ENCODE measurements around the gene SEMA5A.

SEMA5A gene

DNA sequence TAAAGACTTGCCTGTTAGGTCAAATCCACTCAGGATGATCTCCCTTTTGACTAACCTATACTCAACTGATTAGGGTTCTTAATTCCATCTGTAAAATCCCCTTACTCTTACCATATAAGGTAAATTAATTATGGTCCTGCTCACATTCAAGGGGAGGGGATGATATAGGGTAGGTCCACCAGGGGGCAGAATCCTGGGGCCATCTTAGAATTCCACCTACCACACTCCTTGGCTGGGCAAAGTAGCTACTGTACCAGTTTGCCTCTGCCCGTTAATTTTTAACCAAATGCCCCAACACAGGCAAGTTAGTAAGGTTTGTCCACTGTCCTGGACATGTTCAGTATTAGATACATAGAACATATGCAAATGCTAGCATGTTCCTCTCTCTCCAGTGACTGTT lies 262.4 kb downstream of the SEMA5A start:
- peaks cover 9% of the 10 kb centered on the region for H3K4me1 ChIP-seq (ENCODE audit: control insufficient read depth, insufficient read depth, low read length, unreplicated experiment)
- H2AFZ ChIP-seq (ENCODE audit: low read length, unreplicated experiment): no peak overlapping the region
- no peak overlapping the region for H3K4me3 ChIP-seq (ENCODE audit: low read depth, low read length)
- H3K27ac ChIP-seq (ENCODE audit: low read depth, low read length): no peak overlapping the region
- no peaks in the 10 kb centered on the region for H3K79me2 ChIP-seq (ENCODE audit: control insufficient read depth, insufficient read depth, low read length, unreplicated experiment)
- H3K27me3 ChIP-seq (ENCODE audit: insufficient read depth, low read length): no peaks in the 10 kb centered on the region
- no peaks in the 10 kb centered on the region for H3K36me3 ChIP-seq (ENCODE audit: insufficient read depth, low read length)

DNA sequence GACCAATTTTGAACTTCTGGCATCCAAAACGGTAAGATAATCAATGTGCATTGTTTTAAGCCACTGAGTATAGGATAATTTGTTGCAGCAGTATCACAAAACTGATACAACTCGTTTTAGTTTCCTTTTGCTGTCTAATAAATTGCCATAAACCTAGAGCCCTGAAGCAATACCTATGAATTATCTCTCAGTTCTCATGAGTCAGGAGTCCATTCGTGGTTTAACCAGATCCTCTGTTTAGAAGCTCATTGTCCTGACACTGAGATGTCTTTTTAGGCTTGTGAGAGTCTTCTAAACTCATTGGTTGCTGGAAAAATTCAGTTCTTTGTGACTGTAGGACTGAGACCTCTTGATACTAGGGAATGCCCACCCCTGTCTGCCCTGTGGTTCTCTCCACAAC lies 262.9 kb downstream of the SEMA5A start:
- Histone ChIP-seq H3K4me3 (ENCODE audit: low read depth, low read length) (no peak overlapping the region), H3K4me1 (ENCODE audit: control insufficient read depth, insufficient read depth, low read length, unreplicated experiment) (peaks cover 9% of the 10 kb centered on the region), H3K27ac (ENCODE audit: low read depth, low read length) (no peak overlapping the region), H2AFZ (ENCODE audit: low read length, unreplicated experiment) (no peak overlapping the region), H3K36me3 (ENCODE audit: insufficient read depth, low read length) (no peaks in the 10 kb centered on the region), H3K79me2 (ENCODE audit: control insufficient read depth, insufficient read depth, low read length, unreplicated experiment) (no peaks in the 10 kb centered on the region), H3K27me3 (ENCODE audit: insufficient read depth, low read length) (no peaks in the 10 kb centered on the region)

DNA sequence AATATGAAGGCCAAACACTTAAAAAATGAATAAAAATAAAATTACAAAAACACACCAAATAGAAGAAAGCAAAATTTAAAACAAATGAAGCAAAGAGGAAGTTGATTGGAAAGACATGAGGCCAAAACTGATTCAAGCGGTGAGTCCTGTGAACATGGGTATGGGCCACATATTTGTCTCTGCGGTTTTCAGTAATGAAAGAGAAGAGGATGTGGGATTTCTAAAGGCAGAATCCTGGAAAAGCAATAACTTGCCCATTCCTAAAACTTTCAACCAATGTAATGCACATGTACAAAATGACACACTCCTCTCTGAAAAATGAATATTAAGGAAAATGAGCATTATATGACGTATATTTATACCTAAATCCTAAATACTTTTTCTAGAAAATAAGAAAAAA lies 263.7 kb downstream of the SEMA5A start:
- no peaks in the 10 kb centered on the region for H3K36me3 ChIP-seq (ENCODE audit: insufficient read depth, low read length)
- no peak overlapping the region for H3K27ac ChIP-seq (ENCODE audit: low read depth, low read length)
- no peaks in the 10 kb centered on the region for H3K79me2 ChIP-seq (ENCODE audit: control insufficient read depth, insufficient read depth, low read length, unreplicated experiment)
- no peak overlapping the region for H2AFZ ChIP-seq (ENCODE audit: low read length, unreplicated experiment)
- H3K4me1 ChIP-seq (ENCODE audit: control insufficient read depth, insufficient read depth, low read length, unreplicated experiment): peaks cover 9% of the 10 kb centered on the region
- H3K27me3 ChIP-seq (ENCODE audit: insufficient read depth, low read length): no peaks in the 10 kb centered on the region
- H3K4me3 ChIP-seq (ENCODE audit: low read depth, low read length): no peak overlapping the region

DNA sequence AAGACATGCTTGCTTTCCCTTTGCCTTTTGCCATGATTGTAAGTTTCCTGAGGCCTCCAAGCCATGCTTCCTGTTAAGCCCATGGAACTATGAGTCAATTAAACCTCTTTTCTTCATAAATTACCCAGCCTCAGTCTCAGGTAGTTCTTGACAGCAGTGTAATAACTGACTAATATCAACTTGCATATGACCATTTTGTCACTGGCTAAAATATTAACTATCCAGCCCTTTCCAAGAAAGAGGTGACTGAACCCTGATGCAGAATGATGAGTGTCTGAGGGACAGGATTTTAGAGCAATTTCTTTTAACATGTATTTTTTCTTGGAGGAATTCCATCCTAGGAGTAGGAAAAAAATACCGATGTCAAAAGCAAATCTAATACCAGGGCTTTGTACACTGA lies 266.1 kb downstream of the SEMA5A start:
- Histone ChIP-seq H3K36me3 (ENCODE audit: insufficient read depth, low read length) (no peaks in the 10 kb centered on the region), H3K27me3 (ENCODE audit: insufficient read depth, low read length) (no peaks in the 10 kb centered on the region), H3K27ac (ENCODE audit: low read depth, low read length) (no peak overlapping the region), H3K79me2 (ENCODE audit: control insufficient read depth, insufficient read depth, low read length, unreplicated experiment) (no peaks in the 10 kb centered on the region), H3K4me1 (ENCODE audit: control insufficient read depth, insufficient read depth, low read length, unreplicated experiment) (peaks cover 5% of the 10 kb centered on the region), H3K4me3 (ENCODE audit: low read depth, low read length) (no peak overlapping the region), H2AFZ (ENCODE audit: low read length, unreplicated experiment) (no peak overlapping the region)

DNA sequence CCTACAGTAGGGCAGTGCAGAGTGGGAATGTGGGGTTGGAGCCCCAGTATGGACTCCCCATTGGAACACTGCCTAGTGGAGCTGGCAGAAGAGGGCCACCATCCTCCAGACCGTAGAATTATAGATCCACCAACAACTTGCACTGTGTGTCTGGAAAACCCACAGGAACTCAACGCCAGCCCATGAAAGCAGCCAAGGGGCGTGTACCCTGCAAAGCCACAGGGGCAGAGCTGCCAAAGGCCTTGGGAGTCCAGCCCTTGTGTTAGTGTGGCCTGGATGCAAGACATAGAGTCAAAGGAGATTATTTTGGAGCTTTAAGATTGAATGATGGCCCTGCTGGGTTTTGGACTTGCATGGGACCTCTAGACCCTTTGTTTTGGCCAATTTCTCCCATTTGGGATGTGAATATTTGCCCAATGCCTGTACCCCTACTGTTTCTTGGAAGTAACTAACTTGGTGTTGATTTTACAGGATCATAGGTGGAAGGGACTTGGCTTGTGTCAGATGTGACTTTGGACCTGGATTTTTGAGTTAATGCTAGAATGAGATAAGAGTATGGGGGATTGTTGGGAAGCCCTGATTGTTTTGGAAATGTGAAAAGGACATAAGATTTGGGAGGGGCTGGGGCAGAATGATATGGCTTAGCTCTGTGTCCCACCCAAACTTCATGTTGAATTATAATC lies 266.8 kb downstream of the SEMA5A start:
- no peak overlapping the region for H2AFZ ChIP-seq (ENCODE audit: low read length, unreplicated experiment)
- H3K27me3 ChIP-seq (ENCODE audit: insufficient read depth, low read length): no peaks in the 10 kb centered on the region
- H3K27ac ChIP-seq (ENCODE audit: low read depth, low read length): no peak overlapping the region
- no peaks in the 10 kb centered on the region for H3K4me1 ChIP-seq (ENCODE audit: control insufficient read depth, insufficient read depth, low read length, unreplicated experiment)
- no peaks in the 10 kb centered on the region for H3K36me3 ChIP-seq (ENCODE audit: insufficient read depth, low read length)
- no peak overlapping the region for H3K4me3 ChIP-seq (ENCODE audit: low read depth, low read length)
- H3K79me2 ChIP-seq (ENCODE audit: control insufficient read depth, insufficient read depth, low read length, unreplicated experiment): no peaks in the 10 kb centered on the region

DNA sequence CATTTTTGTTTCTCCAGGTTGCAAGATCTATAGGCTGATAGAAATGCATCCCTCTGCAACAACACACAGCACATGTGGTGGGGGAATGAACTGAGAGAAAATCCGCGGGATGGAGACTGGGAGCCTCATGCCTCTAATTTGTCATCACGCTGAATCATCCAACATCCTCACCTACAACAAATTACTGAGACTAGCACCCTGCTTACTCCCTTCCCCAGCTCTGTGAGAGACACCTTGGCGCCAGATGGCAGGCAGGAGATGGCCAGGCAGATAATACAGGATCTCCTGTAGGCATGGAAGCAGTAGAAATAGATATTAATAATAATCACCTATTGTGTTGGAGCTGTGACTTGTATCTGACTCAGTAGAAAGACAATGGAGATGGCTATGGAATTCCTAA lies 276.9 kb downstream of the SEMA5A start:
- no peaks in the 10 kb centered on the region for H3K79me2 ChIP-seq (ENCODE audit: control insufficient read depth, insufficient read depth, low read length, unreplicated experiment)

DNA sequence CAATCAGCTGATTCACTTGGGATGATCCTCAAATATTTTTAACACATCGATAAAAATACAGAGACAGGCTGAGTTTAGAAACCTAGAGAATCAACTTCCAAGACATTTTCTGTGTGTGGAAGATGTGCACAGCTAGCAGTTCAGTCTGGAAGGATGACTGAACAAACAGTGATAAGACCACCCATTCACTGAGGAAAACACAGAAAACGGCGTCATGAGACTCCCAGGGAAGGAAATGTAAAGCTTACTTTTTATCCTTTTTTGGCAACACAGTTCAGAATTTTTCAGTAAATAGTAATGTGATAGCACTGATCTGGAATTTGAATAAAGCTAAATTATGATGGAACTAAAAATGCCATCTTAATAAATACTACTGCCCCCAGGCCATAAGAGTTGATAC lies 277.6 kb downstream of the SEMA5A start:
- H3K79me2 ChIP-seq (ENCODE audit: control insufficient read depth, insufficient read depth, low read length, unreplicated experiment): no peaks in the 10 kb centered on the region
- H3K4me3 ChIP-seq (ENCODE audit: low read depth, low read length): no peak overlapping the region
- no peak overlapping the region for H2AFZ ChIP-seq (ENCODE audit: low read length, unreplicated experiment)
- no peak overlapping the region for H3K27ac ChIP-seq (ENCODE audit: low read depth, low read length)
- H3K27me3 ChIP-seq (ENCODE audit: insufficient read depth, low read length): no peaks in the 10 kb centered on the region
- no peaks in the 10 kb centered on the region for H3K36me3 ChIP-seq (ENCODE audit: insufficient read depth, low read length)
- H3K4me1 ChIP-seq (ENCODE audit: control insufficient read depth, insufficient read depth, low read length, unreplicated experiment): peaks cover 10% of the 10 kb centered on the region

More for the DNA sequence above, 276.9 kb downstream of the SEMA5A start:
- H3K4me1 ChIP-seq (ENCODE audit: control insufficient read depth, insufficient read depth, low read length, unreplicated experiment): peaks cover 10% of the 10 kb centered on the region
- H3K36me3 ChIP-seq (ENCODE audit: insufficient read depth, low read length): no peaks in the 10 kb centered on the region
- no peaks in the 10 kb centered on the region for H3K27me3 ChIP-seq (ENCODE audit: insufficient read depth, low read length)
- H3K27ac ChIP-seq (ENCODE audit: low read depth, low read length): no peak overlapping the region
- H2AFZ ChIP-seq (ENCODE audit: low read length, unreplicated experiment): no peak overlapping the region
- H3K4me3 ChIP-seq (ENCODE audit: low read depth, low read length): no peak overlapping the region

DNA sequence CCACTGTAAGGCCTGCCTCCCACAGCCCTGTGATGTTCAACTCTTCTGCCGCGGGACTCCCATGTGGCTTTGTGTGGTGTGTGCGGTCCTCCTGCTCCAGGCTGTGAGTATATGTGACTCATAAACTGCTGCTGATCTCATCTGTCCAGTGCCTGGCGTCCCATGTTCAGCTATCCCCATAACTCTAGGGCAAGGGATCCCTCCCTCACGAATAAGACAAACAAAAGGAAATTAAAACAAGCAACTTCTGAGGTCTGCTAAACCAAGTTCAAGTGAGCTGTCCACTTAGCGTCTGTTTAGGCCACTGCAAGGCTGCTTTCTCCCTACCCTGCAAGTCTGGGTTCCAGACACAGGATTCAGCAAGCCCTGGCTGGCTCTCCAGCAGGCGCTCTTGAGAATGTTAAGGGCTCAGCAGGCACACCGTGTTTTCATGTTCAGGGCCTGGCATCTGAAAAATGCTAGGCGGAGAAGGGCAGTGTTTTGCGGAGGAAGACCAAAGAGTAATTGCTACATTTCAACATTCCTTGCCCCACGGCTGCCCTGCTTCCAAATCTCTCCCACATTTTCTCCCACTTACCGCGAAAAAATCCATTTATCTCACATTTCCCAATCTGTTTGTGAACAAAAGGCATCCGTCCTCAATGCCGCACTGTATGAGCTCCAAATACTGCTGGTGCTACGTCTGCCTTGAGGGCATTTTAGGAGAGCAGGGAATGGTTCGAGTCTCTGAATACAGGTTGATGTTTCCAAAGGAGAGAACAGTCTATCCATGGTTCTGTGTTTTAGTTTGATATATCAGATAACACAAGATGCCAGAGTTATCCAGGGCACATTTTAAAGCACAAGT lies 280.2 kb downstream of the SEMA5A start:
- Histone ChIP-seq H3K4me1 (ENCODE audit: control insufficient read depth, insufficient read depth, low read length, unreplicated experiment) (peaks cover 10% of the 10 kb centered on the region), H2AFZ (ENCODE audit: low read length, unreplicated experiment) (peak overlapping the region; percentile 44), H3K79me2 (ENCODE audit: control insufficient read depth, insufficient read depth, low read length, unreplicated experiment) (no peaks in the 10 kb centered on the region), H3K27ac (ENCODE audit: low read depth, low read length) (no peak overlapping the region), H3K36me3 (ENCODE audit: insufficient read depth, low read length) (no peaks in the 10 kb centered on the region), H3K4me3 (ENCODE audit: low read depth, low read length) (no peak overlapping the region), H3K27me3 (ENCODE audit: insufficient read depth, low read length) (no peaks in the 10 kb centered on the region)

DNA sequence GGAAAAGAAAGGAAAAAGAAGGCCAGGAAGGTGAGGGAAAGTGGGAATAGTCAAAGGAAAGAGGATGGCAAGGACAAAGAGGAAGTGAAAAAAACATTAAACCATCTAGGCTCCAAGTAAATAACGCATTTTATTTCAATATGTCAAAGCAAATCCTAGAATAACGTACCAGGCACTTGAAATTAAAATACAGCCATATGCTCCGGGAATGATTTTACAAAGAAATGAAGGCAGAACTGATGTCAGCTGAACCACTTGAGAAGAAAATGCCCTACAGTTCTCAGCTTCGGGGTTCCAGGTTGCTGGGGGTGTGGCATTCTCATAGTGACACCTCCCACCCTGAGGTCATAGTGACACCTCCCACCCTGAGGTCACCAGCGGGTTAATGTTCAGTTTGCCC lies 281.6 kb downstream of the SEMA5A start:
- Histone ChIP-seq H3K27ac (ENCODE audit: low read depth, low read length) (no peak overlapping the region), H3K4me1 (ENCODE audit: control insufficient read depth, insufficient read depth, low read length, unreplicated experiment) (peaks cover 10% of the 10 kb centered on the region), H3K4me3 (ENCODE audit: low read depth, low read length) (no peak overlapping the region), H2AFZ (ENCODE audit: low read length, unreplicated experiment) (no peak overlapping the region), H3K79me2 (ENCODE audit: control insufficient read depth, insufficient read depth, low read length, unreplicated experiment) (no peaks in the 10 kb centered on the region), H3K27me3 (ENCODE audit: insufficient read depth, low read length) (no peaks in the 10 kb centered on the region), H3K36me3 (ENCODE audit: insufficient read depth, low read length) (no peaks in the 10 kb centered on the region)

DNA sequence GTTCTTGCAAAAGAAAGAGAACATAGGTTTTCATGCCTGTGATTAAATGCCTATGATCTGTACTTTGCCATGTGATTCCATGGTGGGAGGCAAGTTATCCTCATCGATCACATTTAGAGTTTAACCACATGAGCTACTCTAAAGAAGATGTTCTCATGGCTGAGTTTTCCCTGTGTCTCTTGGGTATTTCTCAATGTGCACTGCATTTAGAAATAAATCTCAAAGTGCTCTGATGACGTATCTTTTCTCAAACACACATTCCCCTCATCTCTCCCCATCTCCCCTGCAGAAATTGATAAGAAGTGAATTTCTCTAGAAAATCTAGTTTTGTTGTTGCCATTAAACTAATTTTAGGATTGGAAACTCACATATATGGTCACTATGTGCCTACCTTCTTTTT lies 282.2 kb downstream of the SEMA5A start:
- no peak overlapping the region for H2AFZ ChIP-seq (ENCODE audit: low read length, unreplicated experiment)
- peaks cover 10% of the 10 kb centered on the region for H3K4me1 ChIP-seq (ENCODE audit: control insufficient read depth, insufficient read depth, low read length, unreplicated experiment)
- H3K27ac ChIP-seq (ENCODE audit: low read depth, low read length): no peak overlapping the region
- H3K36me3 ChIP-seq (ENCODE audit: insufficient read depth, low read length): no peaks in the 10 kb centered on the region
- H3K4me3 ChIP-seq (ENCODE audit: low read depth, low read length): no peak overlapping the region
- no peaks in the 10 kb centered on the region for H3K27me3 ChIP-seq (ENCODE audit: insufficient read depth, low read length)
- H3K79me2 ChIP-seq (ENCODE audit: control insufficient read depth, insufficient read depth, low read length, unreplicated experiment): no peaks in the 10 kb centered on the region
